K562 (cell line): ENCODE data around the gene ERGIC1. TPM values are rescaled to one million over a fixed set of nuclear protein-coding genes. Genes with fewer than 3 reads are reported as not detected.

Experiments
- BACH1 ChIP-seq: fragments of 200-800 bp; sonication (Bioruptor generic); IDR thresholded peaks from 2 replicates; pipeline ENCODE4 v1.6.1; 2016; ENCODE audit warnings: missing genetic modification characterization, missing compliant biosample characterization
- FOXO4 ChIP-seq: fragments of 450-650 bp; formaldehyde crosslinking; IDR thresholded peaks from 2 replicates; pipeline ENCODE4 v1.4.0; 2020; ENCODE audit warnings: mild to moderate bottlenecking, moderate library complexity
- GATAD2A ChIP-seq: fragments of 450-650 bp; IDR thresholded peaks from 2 replicates; pipeline ENCODE4 v1.6.1; 2017
- MCM7 ChIP-seq, 2 experiments: fragments of 450-650 bp; IDR thresholded peaks; 2 replicates each; pipeline ENCODE4 v1.6.1; 2016 to 2018
- MYC ChIP-seq, 2 experiments: fragments of 250-450 bp in 1 of 2; sonication (Bioruptor Pico) in 1 of 2; IDR thresholded peaks; 2 replicates each; pipeline versions ENCODE4 v1.5.1 to v1.6.1; 2012 to 2021; ENCODE audit warnings: low read depth in 2 of 2, borderline replicate concordance in 1 of 2, improper control_type of control experiment in 1 of 2, low read length in 1 of 2, mild to moderate bottlenecking in 1 of 2, moderate library complexity in 1 of 2
- NCOR1 ChIP-seq: fragments of 450-650 bp; IDR thresholded peaks from 2 replicates; pipeline ENCODE4 v1.6.1; 2016; ENCODE audit warnings: mild to moderate bottlenecking, moderate library complexity
- NFYB ChIP-seq: IDR thresholded peaks from 2 replicates; pipeline ENCODE4 v1.6.1; 2011; ENCODE audit warnings: mild to moderate bottlenecking, moderate library complexity; ENCODE audit not compliant: insufficient read length; ENCODE audit errors: extremely low read depth
- RB1 ChIP-seq: fragments of 450-650 bp; IDR thresholded peaks from 2 replicates; pipeline ENCODE4 v1.6.1; 2017; ENCODE audit warnings: low read depth, mild to moderate bottlenecking
- RBBP5 ChIP-seq: fragments of 200-600 bp; sonication (generic); IDR thresholded peaks from 2 replicates; pipeline ENCODE4 v1.6.1; 2012; ENCODE audit warnings: borderline replicate concordance, mild to moderate bottlenecking, low read length, control low read depth, inconsistent platforms; ENCODE audit not compliant: insufficient read depth, poor library complexity, severe bottlenecking
- RBM25 ChIP-seq: fragments of 200-400 bp; formaldehyde crosslinking; IDR thresholded peaks from 2 replicates; pipeline ENCODE4 v1.6.1; 2018; ENCODE audit warnings: low read length, low read depth, moderate library complexity; ENCODE audit not compliant: severe bottlenecking
- RNF219 ChIP-seq: fragments of 250-450 bp; sonication (Bioruptor Pico); IDR thresholded peaks from 2 replicates; pipeline ENCODE4 v1.5.0; 2022; ENCODE audit warnings: mild to moderate bottlenecking
- TAF9B ChIP-seq: fragments of 450-650 bp; IDR thresholded peaks from 2 replicates; pipeline ENCODE4 v1.6.1; 2018; ENCODE audit warnings: mild to moderate bottlenecking; ENCODE audit not compliant: partially characterized antibody
- TRIM25 ChIP-seq: fragments of 450-650 bp; IDR thresholded peaks from 2 replicates; pipeline ENCODE4 v1.7.0; 2016; ENCODE audit warnings: borderline replicate concordance
- WHSC1 ChIP-seq: IDR thresholded peaks from one replicate; pipeline ENCODE4 v1.6.1; 2012; ENCODE audit warnings: low read length, control low read depth, inconsistent platforms
- ZNF274 ChIP-seq: IDR thresholded peaks from 2 replicates; pipeline ENCODE4 v1.6.1; 2011; ENCODE audit warnings: low read depth, mild to moderate bottlenecking, low read length, moderate library complexity, borderline replicate concordance
- ZNF277 ChIP-seq: fragments of 250-450 bp; sonication (Bioruptor Pico); IDR thresholded peaks from 2 replicates; pipeline ENCODE4 v1.8.0; 2022; ENCODE audit warnings: inconsistent platforms, mild to moderate bottlenecking, moderate library complexity, borderline replicate concordance
- ZNF507 ChIP-seq: conservative IDR thresholded peaks from 2 replicates; pipeline ENCODE4 v1.6.1; 2017; ENCODE audit warnings: missing genetic modification characterization, missing compliant biosample characterization
- ZNF512 ChIP-seq: IDR thresholded peaks from 2 replicates; pipeline ENCODE4 v1.6.1; 2016; ENCODE audit warnings: missing genetic modification characterization, missing compliant biosample characterization
- polyA plus RNA-seq, 8 experiments: library from polyadenylated mRNA; depleted of rRNA in 4 of 8; stranded (reverse) in 5 of 8; unstranded in 3 of 8; fragments of >200 nt; fragmentation: Nextera tagmentation in 2 of 8; fragmentation: Illumina TruSeq in 1 of 8; extraction: Ambion mirVana in 2 of 8; extraction: Trizol in 1 of 8; gene quantifications; 2 replicates each; pipeline versions ENCODE4 v1.2.1 to v1.2.3, GENCODE V29; 2011 to 2014; ENCODE audit warnings: inconsistent platforms in 1 of 8, missing spikeins in 1 of 8
- total RNA-seq, 7 experiments: library from RNA; depleted of rRNA in 6 of 7; stranded (reverse); fragments of >200 nt in 6 of 7; fragmentation: Illumina TruSeq in 2 of 7; extraction: Trizol in 2 of 7; gene quantifications; 2 replicates each; pipeline versions ENCODE4 v1.2.1 to v1.2.3, GENCODE V29; 2011 to 2021; ENCODE audit warnings: low replicate concordance in 1 of 7

ERGIC1 gene
- total and polyA plus RNA-seq, 9 of the 15 experiments (the other 6 are each of a cell fraction or from before 2014, with no cell fraction given), result 5.5 to 68.4 (median 36.4) TPM

GRCh38 chr5:172833686-172834414 lies at the start of gene ERGIC1 (continued):
- no peak for TF ChIP-seq ZNF512 (tag)
- TF ChIP-seq BACH1, result no peak
- TF ChIP-seq ZNF274, result no peak
- no peak for TF ChIP-seq TRIM25
- peak; percentile 77 for TF ChIP-seq RBM25
- TF ChIP-seq RBBP5, result peak; percentile 38
- no peak for TF ChIP-seq WHSC1
- no peak for TF ChIP-seq FOXO4
- TF ChIP-seq TAF9B, result no peak
- TF ChIP-seq MCM7 (IDR thresholded peaks at IDR 0.05), result no peak
- TF ChIP-seq RB1, result 0 out of 2 replicates have a peak, but pooled peaks have one; percentile 40
- TF ChIP-seq ZNF277 (CRISPR knock-in tag), result no peak
- no peak for TF ChIP-seq NFYB
- no peak for TF ChIP-seq RNF219 (CRISPR knock-in tag)
- no peak for TF ChIP-seq ZNF507
- peak; percentile 40 for TF ChIP-seq MYC (IDR thresholded peaks at IDR 0.05; ENCODE audit: low read depth, low read length)
- no peak for TF ChIP-seq MYC (CRISPR knock-in tag; IDR thresholded peaks at IDR 0.05; ENCODE audit: borderline replicate concordance, low read depth)
- TF ChIP-seq GATAD2A, result no peak
- TF ChIP-seq NCOR1, result no peak
